Neural progenitor cell (in vitro differentiated cells): ENCODE results near the gene PCSK5. TPM values are rescaled to one million over a fixed set of nuclear protein-coding genes. Genes with fewer than 3 reads are reported as not detected.

Experiments used
- DNase-seq: peaks from one replicate; pipeline ENCODE4 v3.0.0-alpha.2; 2016; ENCODE audit warnings: low spot score
- H2AFZ ChIP-seq: fragments of 200-600 bp; sonication (generic); replicated peaks from 2 replicates; pipeline ENCODE4 v1.6.1; 2016; ENCODE audit warnings: antibody characterized with exemption
- H3F3A ChIP-seq: fragments of 200-600 bp; sonication (generic); 2 replicates; pipeline ENCODE4 v1.6.1; 2016; ENCODE audit warnings: antibody characterized with exemption, low read depth
- H3K27ac ChIP-seq: fragments of 200-600 bp; sonication (generic); 2 replicates; pipeline ENCODE4 v1.5.1; 2016; ENCODE audit warnings: mild to moderate bottlenecking
- H3K27me3 ChIP-seq: fragments of 200-600 bp; sonication (generic); 2 replicates; pipeline ENCODE4 v1.6.1; 2016; ENCODE audit warnings: mild to moderate bottlenecking, moderate library complexity
- H3K36me3 ChIP-seq: fragments of 200-600 bp; sonication (generic); 2 replicates; pipeline ENCODE4 v1.5.1; 2016
- H3K4me1 ChIP-seq: fragments of 200-600 bp; sonication (generic); 2 replicates; pipeline ENCODE4 v1.6.1; 2016; ENCODE audit warnings: mixed run types
- H3K4me2 ChIP-seq: fragments of 200-600 bp; sonication (generic); 2 replicates; pipeline ENCODE4 v1.6.1; 2016
- H3K4me3 ChIP-seq: fragments of 200-600 bp; sonication (generic); 2 replicates; pipeline ENCODE4 v1.5.1; 2016
- H3K79me2 ChIP-seq: fragments of 200-600 bp; sonication (generic); 2 replicates; pipeline ENCODE4 v1.6.1; 2016; ENCODE audit warnings: low read depth
- H3K9ac ChIP-seq: fragments of 200-600 bp; sonication (generic); 2 replicates; pipeline ENCODE4 v1.6.1; 2016
- H3K9me3 ChIP-seq: fragments of 200-600 bp; sonication (generic); 2 replicates; pipeline ENCODE4 v1.5.1; 2016; ENCODE audit warnings: low read depth
- H4K20me1 ChIP-seq: fragments of 200-600 bp; sonication (generic); 2 replicates; pipeline ENCODE4 v1.6.1; 2016; ENCODE audit warnings: low read depth
- H3K27ac Mint-ChIP-seq: 3 replicates; pipeline ENCODE4 v1.8.0; 2021; ENCODE audit warnings: mixed read lengths
- H3K27me3 Mint-ChIP-seq: 2 replicates; pipeline ENCODE4 v1.8.0; 2022; ENCODE audit warnings: low read depth, mild to moderate bottlenecking, inconsistent platforms, moderate library complexity, mixed read lengths; ENCODE audit not compliant: insufficient read depth
- H3K36me3 Mint-ChIP-seq: 3 replicates; pipeline ENCODE4 v1.8.0; 2021; ENCODE audit warnings: mixed read lengths
- H3K4me1 Mint-ChIP-seq: 3 replicates; pipeline ENCODE4 v1.8.0; 2021; ENCODE audit warnings: mixed read lengths
- H3K4me3 Mint-ChIP-seq: 3 replicates; pipeline ENCODE4 v1.8.0; 2021; ENCODE audit warnings: mild to moderate bottlenecking, moderate library complexity, mixed read lengths
- H3K9me3 Mint-ChIP-seq: 3 replicates; pipeline ENCODE4 v1.8.0; 2020; ENCODE audit warnings: mixed read lengths
- EZH2 ChIP-seq: fragments of 200-600 bp; sonication (generic); IDR thresholded peaks from 2 replicates; pipeline ENCODE4 v1.6.1; 2017; ENCODE audit warnings: antibody characterized with exemption, mild to moderate bottlenecking, moderate library complexity
- EZH2phosphoT487 ChIP-seq: fragments of 200-600 bp; sonication (generic); IDR thresholded peaks from 2 replicates; pipeline ENCODE4 v1.6.1; 2017; ENCODE audit warnings: antibody characterized with exemption
- total RNA-seq: library from RNA; depleted of rRNA; stranded (reverse); fragments of >200 nt; gene quantifications from 2 replicates; pipeline ENCODE4 v1.2.3, GENCODE V29; 2015; ENCODE audit warnings: low replicate concordance
- TF ChIP-seq, protein P1 (sequence below): fragments of 200-600 bp; sonication (generic); IDR thresholded peaks from 2 replicates; pipeline ENCODE4 v1.5.1; 2017; ENCODE audit warnings: antibody characterized with exemption, mild to moderate bottlenecking

Gene PCSK5
- total RNA-seq, 1 donor from 2014 or later: 23.4 TPM

DNA sequence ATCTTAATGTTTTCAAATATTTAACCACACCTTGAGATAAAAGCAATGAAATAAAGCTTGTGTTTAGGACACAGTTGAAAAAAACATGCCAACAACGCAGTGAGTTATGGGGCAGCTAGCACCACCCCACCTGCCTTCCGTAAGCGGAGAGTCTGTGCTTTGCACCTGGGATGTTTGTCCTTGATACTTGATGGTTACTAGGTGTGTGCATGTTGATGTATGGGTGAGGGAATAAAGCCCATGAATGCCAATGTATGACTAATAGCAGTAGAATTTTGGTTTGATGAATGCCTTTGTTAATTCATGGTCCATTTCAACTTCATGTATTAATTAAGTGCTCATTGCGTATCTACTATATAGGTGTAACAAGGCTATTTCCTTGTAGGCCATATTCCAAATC lies 74.0 kb downstream of the PCSK5 start:
- H3K27ac Mint-ChIP-seq: no peak overlapping the region
- Histone ChIP-seq H4K20me1 (peaks cover 7% of the 10 kb centered on the region), H3K4me3 (no peak overlapping the region), H3K79me2 (peaks cover 24% of the 10 kb centered on the region), H3K9me3 (no peaks in the 10 kb centered on the region), H3K27me3 (no peaks in the 10 kb centered on the region), H3K9ac (no peak overlapping the region), H3K36me3 (no peaks in the 10 kb centered on the region), H2AFZ (no peak overlapping the region), H3F3A (peaks cover 15% of the 10 kb centered on the region), H3K4me1 (peaks cover 20% of the 10 kb centered on the region), H3K4me2 (no peak overlapping the region), H3K27ac (no peak overlapping the region)
- H3K4me1 Mint-ChIP-seq: peaks cover 31% of the 10 kb centered on the region
- peaks cover 5% of the 10 kb centered on the region for H3K9me3 Mint-ChIP-seq
- TF ChIP-seq EZH2phosphoT487 (no peak), EZH2 (no peak)
- TF ChIP-seq, protein P1, sequence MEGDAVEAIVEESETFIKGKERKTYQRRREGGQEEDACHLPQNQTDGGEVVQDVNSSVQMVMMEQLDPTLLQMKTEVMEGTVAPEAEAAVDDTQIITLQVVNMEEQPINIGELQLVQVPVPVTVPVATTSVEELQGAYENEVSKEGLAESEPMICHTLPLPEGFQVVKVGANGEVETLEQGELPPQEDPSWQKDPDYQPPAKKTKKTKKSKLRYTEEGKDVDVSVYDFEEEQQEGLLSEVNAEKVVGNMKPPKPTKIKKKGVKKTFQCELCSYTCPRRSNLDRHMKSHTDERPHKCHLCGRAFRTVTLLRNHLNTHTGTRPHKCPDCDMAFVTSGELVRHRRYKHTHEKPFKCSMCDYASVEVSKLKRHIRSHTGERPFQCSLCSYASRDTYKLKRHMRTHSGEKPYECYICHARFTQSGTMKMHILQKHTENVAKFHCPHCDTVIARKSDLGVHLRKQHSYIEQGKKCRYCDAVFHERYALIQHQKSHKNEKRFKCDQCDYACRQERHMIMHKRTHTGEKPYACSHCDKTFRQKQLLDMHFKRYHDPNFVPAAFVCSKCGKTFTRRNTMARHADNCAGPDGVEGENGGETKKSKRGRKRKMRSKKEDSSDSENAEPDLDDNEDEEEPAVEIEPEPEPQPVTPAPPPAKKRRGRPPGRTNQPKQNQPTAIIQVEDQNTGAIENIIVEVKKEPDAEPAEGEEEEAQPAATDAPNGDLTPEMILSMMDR: no peak
- H3K36me3 Mint-ChIP-seq: peaks cover 13% of the 10 kb centered on the region
- DNase-seq: no peak
- no peaks in the 10 kb centered on the region for H3K27me3 Mint-ChIP-seq
- H3K4me3 Mint-ChIP-seq: no peak overlapping the region

DNA sequence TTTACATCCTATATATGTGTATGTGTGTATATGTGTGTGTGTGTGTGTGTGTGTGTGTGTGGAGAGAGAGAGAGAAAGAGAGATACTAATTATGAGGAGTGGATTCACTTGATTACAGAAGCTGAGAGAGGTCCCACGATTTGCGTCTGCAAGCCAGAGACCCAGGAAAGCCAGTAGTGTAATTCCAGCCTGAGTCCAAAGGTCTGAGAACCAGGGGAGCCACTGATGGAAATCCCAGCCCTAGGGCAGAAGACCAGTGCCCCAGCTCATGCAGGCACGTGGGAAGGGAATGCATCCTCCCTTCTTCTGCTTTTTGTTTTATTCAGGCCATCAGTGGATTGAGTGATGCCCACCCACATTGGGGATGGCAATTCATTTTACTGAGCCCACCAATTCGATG lies 74.8 kb downstream of the PCSK5 start:
- TF ChIP-seq EZH2: no peak
- TF ChIP-seq, protein P1: no peak
- no peak for TF ChIP-seq EZH2phosphoT487
- Histone ChIP-seq H2AFZ (no peak overlapping the region), H3K4me3 (no peak overlapping the region), H3K9ac (no peak overlapping the region), H3K9me3 (no peaks in the 10 kb centered on the region), H3K4me1 (peaks cover 12% of the 10 kb centered on the region), H3K4me2 (no peak overlapping the region), H3K27ac (no peak overlapping the region), H3K36me3 (no peaks in the 10 kb centered on the region), H3K27me3 (no peaks in the 10 kb centered on the region), H3K79me2 (peaks cover 28% of the 10 kb centered on the region), H3F3A (peaks cover 7% of the 10 kb centered on the region), H4K20me1 (no peaks in the 10 kb centered on the region)
- Mint-ChIP-seq H3K36me3 (peaks cover 13% of the 10 kb centered on the region), H3K4me3 (no peak overlapping the region), H3K4me1 (peaks cover 23% of the 10 kb centered on the region), H3K9me3 (peaks cover 5% of the 10 kb centered on the region), H3K27ac (no peak overlapping the region), H3K27me3 (no peaks in the 10 kb centered on the region)
- no peak for DNase-seq

DNA sequence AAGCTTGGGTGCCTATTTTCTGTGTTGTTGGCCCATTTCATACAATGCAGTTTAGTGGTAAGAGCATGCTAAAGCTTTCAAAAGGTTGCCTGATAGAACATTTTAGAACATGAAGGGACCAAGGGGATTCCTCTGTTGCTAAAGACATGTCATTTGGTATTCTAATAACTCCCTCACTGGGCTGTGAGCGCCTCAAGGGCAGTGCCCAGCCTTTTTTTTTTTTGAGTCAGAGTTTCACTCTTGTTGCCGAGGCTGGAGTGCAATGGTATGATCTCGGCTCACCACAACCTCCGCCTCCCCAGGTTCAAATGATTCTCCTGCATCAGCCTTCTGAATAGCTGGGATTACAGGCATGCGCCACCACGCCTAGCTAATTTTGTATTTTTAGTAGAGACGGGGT lies 77.1 kb downstream of the PCSK5 start:
- H3K9me3 ChIP-seq: peaks cover 8% of the 10 kb centered on the region
- H4K20me1 ChIP-seq: no peaks in the 10 kb centered on the region
- H3K4me3 ChIP-seq: no peak overlapping the region
- no peaks in the 10 kb centered on the region for H3K36me3 ChIP-seq
- TF ChIP-seq, protein P1: no peak
- TF ChIP-seq EZH2phosphoT487 (no peak), EZH2 (no peak)
- no peak overlapping the region for H2AFZ ChIP-seq
- peaks cover 23% of the 10 kb centered on the region for H3K9me3 Mint-ChIP-seq
- H3K27ac Mint-ChIP-seq: no peak overlapping the region
- H3K79me2 ChIP-seq: peaks cover 35% of the 10 kb centered on the region
- H3K27me3 Mint-ChIP-seq: no peaks in the 10 kb centered on the region
- DNase-seq: no peak
- no peaks in the 10 kb centered on the region for H3K4me1 ChIP-seq
- H3K27me3 ChIP-seq: no peaks in the 10 kb centered on the region
- H3F3A ChIP-seq: no peaks in the 10 kb centered on the region
- no peak overlapping the region for H3K9ac ChIP-seq
- H3K27ac ChIP-seq: no peak overlapping the region
- no peak overlapping the region for H3K4me3 Mint-ChIP-seq
- peaks cover 21% of the 10 kb centered on the region for H3K36me3 Mint-ChIP-seq
- peaks cover 2% of the 10 kb centered on the region for H3K4me1 Mint-ChIP-seq
- no peak overlapping the region for H3K4me2 ChIP-seq
